ENCODE measurements around the gene GTF2H2C.

- TF ChIP-seq CTCF (IDR thresholded peaks at IDR 0.05), result no peak
- TF ChIP-seq POLR2AphosphoS5 (IDR thresholded peaks at IDR 0.05), result no peak
Measured at GRCh38 chr5:69531406-69531801, 28.6 kb upstream of the GTF2H2C start.

Measured in breast epithelium (tissue), 3 donors.